Breast epithelium (tissue), 4 donors: ENCODE measurements around the gene STT3B. TPM values are rescaled to one million over a fixed set of nuclear protein-coding genes. Genes with fewer than 3 reads are reported as not detected.

Experiments
- DNase-seq, 2 donors: peaks; one replicate each; pipeline ENCODE4 v3.0.0-alpha.2; 2019; ENCODE audit warnings: low spot score in 2 of 2
- H3K27ac ChIP-seq, 2 donors: fragments of 200-600 bp; sonication (generic) in 1 of 2; one replicate each; pipeline ENCODE4 v1.5.1; 2016 to 2019; ENCODE audit warnings: mild to moderate bottlenecking in 1 of 2
- H3K27me3 ChIP-seq, 2 donors: fragments of 200-600 bp; sonication (generic) in 1 of 2; one replicate each; pipeline versions ENCODE4 v1.5.1 to v1.6.0; 2017 to 2019; ENCODE audit warnings: control low read depth in 1 of 2, mild to moderate bottlenecking in 1 of 2
- H3K36me3 ChIP-seq: fragments of 200-600 bp; one replicate; pipeline ENCODE4 v1.5.1; 2019
- H3K4me1 ChIP-seq, 2 donors: fragments of 200-600 bp; sonication (generic); one replicate each; pipeline ENCODE4 v1.5.1; 2016 to 2019; ENCODE audit warnings: control low read depth in 1 of 2
- H3K4me3 ChIP-seq, 3 donors: fragments of 200-600 bp; sonication (generic); 1 replicate in 2 of 3; 2 replicates in 1 of 3; pipeline ENCODE4 v1.5.1; 2016 to 2019; ENCODE audit warnings: mild to moderate bottlenecking in 3 of 3, moderate library complexity in 2 of 3
- H3K9me3 ChIP-seq, 2 donors: fragments of 200-600 bp; sonication (generic) in 1 of 2; one replicate each; pipeline ENCODE4 v1.5.1; 2016 to 2019; ENCODE audit warnings: control low read depth in 1 of 2
- CTCF ChIP-seq, 3 donors: fragments of 450-650 bp; IDR thresholded peaks; one replicate each; pipeline ENCODE4 v1.5.1; 2016 to 2017; ENCODE audit warnings: antibody characterized with exemption in 3 of 3, mild to moderate bottlenecking in 3 of 3, moderate library complexity in 3 of 3
- POLR2A ChIP-seq: fragments of 450-650 bp; IDR thresholded peaks from one replicate; pipeline ENCODE4 v1.6.1; 2016; ENCODE audit warnings: antibody characterized with exemption, mild to moderate bottlenecking, moderate library complexity
- POLR2AphosphoS5 ChIP-seq, 3 donors: sonication (generic); formaldehyde crosslinking; IDR thresholded peaks; one replicate each; pipeline ENCODE4 v1.6.1; 2017; ENCODE audit warnings: antibody characterized with exemption in 3 of 3
- intact Hi-C: fragments of 100-400 bp; cut with DNase I; formaldehyde crosslinking; loops from one replicate; pipeline ENCODE4 v1.15.1; 2023; ENCODE audit warnings: low total_unique reads
- total RNA-seq, 3 donors: library from RNA; depleted of rRNA; stranded (reverse); fragments of >200 nt; gene quantifications; one replicate each; pipeline ENCODE4 v1.1.0, GENCODE V29; 2016

The STT3B gene
- total RNA-seq, 3 donors from 2014 or later = 93.5 to 132 (median 109) TPM

- no peak for DNase-seq
- no peak for TF ChIP-seq POLR2A
- no peak for TF ChIP-seq CTCF (IDR thresholded peaks at IDR 0.05)
- no peak for TF ChIP-seq POLR2AphosphoS5 (IDR thresholded peaks at IDR 0.05)
- intact Hi-C loops = no loop called here
- Histone ChIP-seq H3K4me3 (no peak overlapping the region), H3K27ac (no peak overlapping the region), H3K4me1 (no peaks in the 10 kb centered on the region), H3K27me3 (no peaks in the 10 kb centered on the region), H3K9me3 (no peaks in the 10 kb centered on the region), H3K36me3 (no peaks in the 10 kb centered on the region)
Measured at GRCh38 chr3:31581660-31582059, 48.9 kb downstream of the STT3B start.

DNA sequence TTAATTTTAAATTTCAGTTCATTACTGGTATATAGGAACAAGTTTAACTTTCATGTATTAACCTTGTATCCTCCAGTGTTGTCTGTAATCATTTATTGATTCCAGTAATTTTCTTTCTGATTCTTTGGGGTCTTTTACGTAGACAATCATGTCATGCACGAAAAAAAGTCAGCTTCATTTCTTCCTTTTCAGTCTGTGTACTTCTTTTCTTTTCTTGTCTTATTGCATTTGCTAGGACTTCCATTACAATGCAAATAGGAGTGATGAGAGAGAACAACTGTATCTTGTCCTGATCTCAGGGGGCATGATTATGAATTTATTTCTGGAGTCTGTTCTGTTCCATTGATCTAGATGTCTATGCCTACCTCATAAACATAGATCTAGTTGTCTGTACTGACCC, 56.5 kb downstream of the STT3B start:
- TF ChIP-seq POLR2A (no peak), CTCF (IDR thresholded peaks at IDR 0.05) (no peak), POLR2AphosphoS5 (IDR thresholded peaks at IDR 0.05) (no peak)
- intact Hi-C loops = no loop called here
- Histone ChIP-seq H3K9me3 (peaks cover 0 to 14% of the 10 kb centered on the region in 2 donors), H3K4me1 (no peaks in the 10 kb centered on the region), H3K36me3 (no peaks in the 10 kb centered on the region), H3K27ac (no peak overlapping the region), H3K27me3 (no peaks in the 10 kb centered on the region), H3K4me3 (no peak overlapping the region)
- DNase-seq = no peak

DNA sequence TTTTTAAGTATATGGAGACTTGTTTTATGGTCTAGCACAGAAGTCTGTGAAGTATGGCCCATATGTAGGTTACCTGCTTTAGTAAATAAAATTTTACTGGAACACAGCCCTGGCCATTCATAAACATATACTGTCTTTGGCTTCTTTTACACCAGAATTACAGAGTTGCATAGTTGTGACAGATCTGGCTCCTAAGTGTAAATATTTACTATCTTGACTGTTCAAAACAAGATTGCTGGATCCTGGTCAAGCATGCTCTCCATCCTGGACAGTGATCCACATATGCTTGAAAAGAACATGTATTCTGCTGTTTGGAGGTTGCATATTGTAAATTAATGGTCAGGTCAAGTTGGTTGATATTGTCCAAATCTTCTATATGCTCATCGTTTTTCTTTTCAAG, 57.9 kb downstream of the STT3B start:
- H3K36me3 ChIP-seq = no peaks in the 10 kb centered on the region
- intact Hi-C loops = no loop called here
- H3K4me3 ChIP-seq = no peak overlapping the region
- TF ChIP-seq CTCF (IDR thresholded peaks at IDR 0.05) (no peak), POLR2AphosphoS5 (IDR thresholded peaks at IDR 0.05) (no peak), POLR2A (no peak)
- DNase-seq = no peak
- H3K27ac ChIP-seq = no peak overlapping the region
- H3K9me3 ChIP-seq = peaks cover 0 to 14% of the 10 kb centered on the region in 2 donors
- no peaks in the 10 kb centered on the region for H3K27me3 ChIP-seq
- no peaks in the 10 kb centered on the region for H3K4me1 ChIP-seq

DNA sequence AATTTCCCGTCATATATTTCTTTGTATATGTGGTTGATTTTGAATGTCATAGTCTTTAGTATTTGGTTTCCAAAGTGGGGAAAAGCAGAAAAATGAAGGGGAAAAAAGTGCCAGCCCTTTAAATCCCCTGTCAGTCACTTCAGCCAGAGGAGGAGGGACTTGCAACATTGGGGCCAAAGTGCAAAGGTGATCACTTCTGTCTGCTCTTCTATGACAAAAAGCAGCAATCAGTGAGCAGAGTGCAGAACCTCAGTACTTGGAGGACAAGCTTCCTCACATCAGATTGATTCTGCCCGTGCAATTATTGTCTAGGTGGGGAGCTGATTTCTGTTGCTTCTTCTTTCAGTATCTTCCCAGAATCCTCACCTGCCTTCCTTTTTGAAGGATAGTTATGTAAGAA, 60.0 kb downstream of the STT3B start:
- no peaks in the 10 kb centered on the region for H3K36me3 ChIP-seq
- no peaks in the 10 kb centered on the region for H3K27me3 ChIP-seq
- H3K9me3 ChIP-seq = peaks cover 0 to 14% of the 10 kb centered on the region in 2 donors
- no peaks in the 10 kb centered on the region for H3K4me1 ChIP-seq
- no peak overlapping the region for H3K27ac ChIP-seq
- no peak for DNase-seq
- intact Hi-C loops = no loop called here
- no peak overlapping the region for H3K4me3 ChIP-seq
- TF ChIP-seq POLR2AphosphoS5 (IDR thresholded peaks at IDR 0.05) (no peak), CTCF (IDR thresholded peaks at IDR 0.05) (no peak), POLR2A (no peak)

GRCh38 chr3:31596176-31596575, 63.5 kb downstream of the STT3B start:
- TF ChIP-seq POLR2A = no peak
- no peak for TF ChIP-seq POLR2AphosphoS5 (IDR thresholded peaks at IDR 0.05)
- no peak for TF ChIP-seq CTCF (IDR thresholded peaks at IDR 0.05)
- H3K9me3 ChIP-seq = no peaks in the 10 kb centered on the region
- intact Hi-C loops = no loop called here
- no peaks in the 10 kb centered on the region for H3K27me3 ChIP-seq
- no peaks in the 10 kb centered on the region for H3K36me3 ChIP-seq
- no peak overlapping the region for H3K4me3 ChIP-seq
- no peaks in the 10 kb centered on the region for H3K4me1 ChIP-seq
- DNase-seq = no peak
- H3K27ac ChIP-seq = no peak overlapping the region
